Stimulated activated CD8-positive, alpha-beta memory T cell treated with anti-CD3 and anti-CD28 coated beads, Interleukin-12 subunit alpha, Interleukin-12 subunit beta, amount 100 ng/mL, for 24 hours (primary cell): ENCODE results near the gene SPO11.

Experiments used
- DNase-seq: peaks from one replicate; pipeline ENCODE4 v3.0.0-alpha.2; 2020; ENCODE audit errors: extremely low read depth

The SPO11 gene

GRCh38 chr20:57310821-57311514, 18.6 kb upstream of the SPO11 start:
- no peak for DNase-seq

DNA sequence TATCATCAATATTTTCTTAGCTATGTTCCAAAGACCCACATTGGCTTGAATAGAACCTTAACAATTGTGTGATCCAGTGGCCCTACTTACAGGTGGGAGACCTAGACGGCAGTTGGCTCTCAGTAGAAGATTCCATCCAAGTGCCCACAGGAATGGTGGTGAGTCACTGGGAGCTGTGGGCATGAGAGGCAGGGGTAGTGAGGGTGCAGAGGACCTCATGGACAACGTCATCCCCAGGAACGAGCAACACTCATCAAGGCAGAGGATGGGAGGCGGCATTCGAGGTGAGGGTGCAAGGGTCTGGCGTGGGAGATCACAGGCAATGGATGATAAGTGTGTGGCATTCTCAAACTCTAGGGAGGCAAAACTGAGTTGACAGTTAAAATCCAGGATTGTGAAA, 17.5 kb upstream of the SPO11 start:
- no peak for DNase-seq

DNA sequence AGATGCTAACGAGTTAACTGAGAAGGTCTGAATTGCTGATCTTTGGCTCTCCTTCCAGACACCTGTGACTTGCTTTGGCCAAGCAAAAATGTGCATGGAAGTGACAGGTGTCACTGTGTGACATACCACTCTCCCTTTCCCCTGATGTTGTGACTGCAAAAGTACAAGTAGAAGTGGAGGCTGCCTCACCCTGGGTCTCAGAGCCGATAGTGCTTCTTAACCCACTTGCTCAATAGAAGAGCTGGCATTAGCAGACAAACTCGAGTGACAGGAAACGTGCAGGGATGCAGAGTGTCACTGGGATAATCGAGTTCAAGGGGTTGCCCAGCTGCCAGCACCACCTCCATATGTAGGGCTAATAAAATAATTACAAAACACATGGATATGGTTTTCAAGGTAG, 16.4 kb upstream of the SPO11 start:
- DNase-seq: no peak

- no peak for DNase-seq
Observed at GRCh38 chr20:57313951-57314350, 15.7 kb upstream of the SPO11 start.

DNA sequence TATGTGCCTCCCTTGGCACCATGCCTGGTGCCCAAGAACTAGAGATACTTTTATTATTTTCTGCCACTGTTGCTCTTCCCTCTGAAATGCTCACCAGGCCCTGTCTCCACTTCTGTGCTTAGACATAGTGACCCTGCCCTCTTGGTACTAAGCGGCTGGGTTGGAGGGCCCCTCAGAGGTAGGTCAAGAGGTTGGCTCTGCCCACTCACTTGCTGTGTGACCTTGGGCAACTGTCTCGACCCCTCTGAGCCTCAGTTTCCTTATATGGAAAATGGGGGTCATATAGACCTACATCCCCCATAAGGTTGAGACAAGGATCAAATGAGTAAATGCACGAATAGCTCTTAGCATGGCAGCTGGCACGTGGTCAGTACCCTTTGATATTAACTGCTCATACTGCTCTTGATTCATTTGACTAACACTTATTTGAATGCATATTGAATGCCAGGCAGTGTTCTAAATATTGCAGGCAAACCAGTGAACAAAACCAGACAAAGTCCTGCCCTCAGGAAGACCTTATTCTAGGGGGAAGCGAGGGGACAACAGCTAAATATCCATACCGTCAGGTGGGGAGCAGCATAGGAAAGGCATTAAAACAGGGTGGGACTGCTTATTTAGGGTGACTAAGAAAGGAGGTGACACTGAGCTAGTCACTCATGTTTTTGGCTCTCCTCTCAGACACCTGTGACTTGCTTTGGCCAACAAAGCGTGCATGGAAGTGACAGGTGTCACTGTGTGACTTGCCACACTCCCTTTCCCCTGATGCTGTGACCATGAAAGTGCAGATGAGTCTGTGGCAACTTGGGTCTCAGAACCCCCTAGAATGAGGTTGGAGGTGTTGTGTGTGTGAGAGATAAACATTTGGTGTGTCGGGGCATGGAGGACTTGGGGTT, 14.3 kb upstream of the SPO11 start:
- no peak for DNase-seq

DNA sequence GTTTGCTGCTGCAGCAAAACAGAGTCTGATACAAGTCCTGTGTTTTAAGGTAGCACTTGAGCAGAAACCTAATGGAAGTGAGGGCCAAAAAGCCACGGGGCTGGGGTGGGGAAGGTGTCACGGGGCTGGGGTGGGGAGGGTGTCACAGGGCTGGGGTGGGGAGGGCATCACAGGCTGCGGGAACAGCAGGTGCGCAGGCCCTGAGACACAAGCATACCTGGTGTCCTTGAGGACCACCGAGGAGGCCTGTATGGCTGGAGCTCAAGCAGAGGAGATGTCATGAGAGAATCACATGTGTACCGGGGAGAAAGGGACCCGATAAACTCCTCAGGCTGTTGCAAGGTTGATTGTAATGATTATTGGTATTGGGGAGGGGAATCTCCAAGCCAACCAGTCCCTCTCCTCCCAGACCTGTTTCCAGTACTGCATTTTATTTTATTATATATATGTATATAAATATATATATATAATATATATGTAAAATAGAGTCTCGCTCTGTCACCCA, 13.6 kb upstream of the SPO11 start:
- DNase-seq: no peak

- DNase-seq: no peak
Observed at GRCh38 chr20:57316795-57317201, 12.8 kb upstream of the SPO11 start.

GRCh38 chr20:57317316-57317788, 12.3 kb upstream of the SPO11 start:
- DNase-seq: no peak

GRCh38 chr20:57317789-57318371, 11.7 kb upstream of the SPO11 start:
- DNase-seq: no peak

GRCh38 chr20:57319584-57319983, 10.0 kb upstream of the SPO11 start:
- no peak for DNase-seq

GRCh38 chr20:57320358-57320757, 9.2 kb upstream of the SPO11 start:
- no peak for DNase-seq

GRCh38 chr20:57321142-57321541, 8.5 kb upstream of the SPO11 start:
- DNase-seq: no peak

DNA sequence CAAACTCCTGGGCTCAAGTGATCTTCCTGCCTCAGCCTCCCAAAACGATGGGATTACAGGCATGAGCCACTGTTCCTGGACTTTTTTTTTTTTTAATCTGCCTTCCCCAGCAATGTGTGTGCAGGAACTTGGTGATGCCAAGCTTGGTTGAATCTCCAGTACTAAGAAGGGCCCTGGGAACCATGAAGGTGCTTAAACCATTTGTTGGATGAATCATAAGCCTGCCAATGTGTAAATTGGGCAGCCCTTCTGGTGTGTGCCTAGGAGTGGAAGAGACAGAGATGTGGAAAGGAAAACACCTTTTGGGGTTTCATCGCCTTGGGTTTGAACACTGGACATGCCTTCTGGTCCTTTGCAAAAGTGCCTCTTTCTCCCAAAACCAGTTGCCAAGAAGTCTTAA, 7.1 kb upstream of the SPO11 start:
- DNase-seq: no peak

DNA sequence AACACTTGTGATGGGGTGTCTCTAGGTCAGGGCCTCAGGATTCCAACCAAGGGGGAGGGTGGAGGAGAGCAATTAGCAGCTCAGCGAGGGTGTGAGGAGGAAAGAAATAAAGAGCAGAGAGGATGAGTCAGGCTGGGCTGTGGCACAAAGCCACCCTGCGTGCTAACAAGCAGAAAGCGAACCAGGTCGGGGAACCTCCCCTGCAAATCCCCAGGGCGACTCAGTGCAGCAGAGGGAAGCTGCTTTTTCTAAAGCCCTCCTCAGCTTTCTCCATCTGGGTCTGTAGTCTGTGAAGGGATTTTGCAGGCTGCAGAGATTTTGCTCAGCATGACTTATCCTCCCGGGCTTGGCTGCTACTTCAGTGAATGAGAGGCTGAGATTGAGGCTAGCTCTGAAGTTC, 6.6 kb upstream of the SPO11 start:
- DNase-seq: no peak

- DNase-seq: no peak
Observed at GRCh38 chr20:57325632-57326356, 3.8 kb upstream of the SPO11 start.

DNA sequence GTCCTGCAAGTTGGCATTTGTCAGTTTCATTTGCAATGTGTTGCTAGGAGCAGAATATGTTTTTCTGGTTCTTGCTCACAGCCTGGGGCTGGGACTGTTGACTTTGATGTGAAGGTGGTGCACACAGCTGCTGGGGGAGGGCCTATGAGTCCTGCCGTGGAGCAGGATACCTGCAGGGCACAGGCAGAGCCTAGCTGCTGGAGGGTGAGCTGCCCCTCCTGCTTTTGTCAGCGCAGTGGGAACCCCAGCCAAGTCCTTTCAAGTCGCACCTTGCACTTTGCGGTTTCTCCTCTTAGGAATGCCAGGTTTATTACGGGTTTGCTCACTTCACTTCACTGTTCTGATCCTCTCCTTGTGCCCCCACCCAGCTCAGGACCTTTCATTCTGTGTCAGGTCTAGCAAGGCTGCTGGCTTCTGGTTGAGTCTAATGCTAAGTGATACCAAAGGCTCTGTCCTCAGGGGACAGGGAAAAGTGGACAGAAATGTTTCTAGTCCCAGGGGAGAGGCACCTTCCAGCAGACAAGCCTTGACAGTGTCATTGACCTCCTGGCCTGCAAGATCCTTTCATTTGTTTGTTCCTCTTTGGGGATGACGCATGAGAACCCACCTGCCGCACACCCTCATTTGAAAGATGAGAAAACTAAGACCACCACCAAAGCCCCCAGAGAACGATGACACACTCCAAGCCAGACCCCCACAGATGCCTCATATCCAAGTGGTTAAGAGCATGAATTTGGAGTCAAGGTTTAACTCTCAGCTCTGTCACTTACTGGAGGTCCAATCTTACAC, 2.7 kb upstream of the SPO11 start:
- no peak for DNase-seq

- no peak for DNase-seq
Observed at GRCh38 chr20:57327820-57328219, 1.8 kb upstream of the SPO11 start.

DNA sequence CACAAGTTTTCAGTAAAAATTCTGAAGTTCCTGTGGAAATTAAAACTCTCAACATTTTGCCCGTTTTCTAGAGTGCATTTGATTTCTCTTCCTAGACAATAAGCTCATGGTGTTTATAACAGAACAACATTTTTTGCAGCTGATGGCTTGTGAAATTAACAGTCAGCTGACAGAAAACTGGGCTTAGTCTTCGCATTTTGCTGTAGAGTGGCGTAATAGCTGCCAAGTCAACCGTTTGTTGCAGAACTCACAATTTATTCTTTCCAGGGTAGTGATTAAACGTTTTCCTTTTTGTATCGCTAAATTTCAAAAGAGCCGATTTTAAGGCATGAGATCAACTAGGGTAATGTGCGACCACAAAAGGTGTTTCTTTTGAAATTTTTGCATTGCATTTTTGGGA, 1.4 kb downstream of the SPO11 start:
- DNase-seq: no peak

- DNase-seq: no peak
Observed at GRCh38 chr20:57332105-57333089, 2.8 kb downstream of the SPO11 start.

DNA sequence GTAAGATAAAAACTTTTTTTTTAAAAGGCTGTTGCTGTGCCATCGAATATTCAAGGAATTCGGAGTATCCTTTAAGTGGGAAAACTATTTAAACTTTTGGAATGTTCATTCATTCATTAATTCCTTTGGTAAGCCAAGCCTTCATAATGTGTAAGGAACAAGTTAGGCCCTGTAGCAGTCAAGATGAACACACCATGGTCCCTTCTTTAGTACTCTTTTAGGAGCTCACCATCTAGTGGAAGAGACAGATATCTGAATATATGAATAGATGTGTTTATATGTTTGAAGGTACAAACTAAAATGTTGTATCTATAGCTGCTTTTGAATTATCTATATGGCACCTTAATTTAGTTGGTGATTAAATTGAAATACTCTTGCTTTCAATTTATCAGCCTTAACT, 5.8 kb downstream of the SPO11 start:
- DNase-seq: no peak
